Coronary artery (tissue), 2 donors: Measurements from ENCODE around the gene TGFBR3L.

Experiments used
- DNase-seq: peaks from one replicate; pipeline ENCODE4 v3.0.0-alpha.2; 2017; ENCODE audit warnings: low spot score
- H3K27ac ChIP-seq, 2 donors: fragments of 200-600 bp; sonication (generic); one replicate each; pipeline ENCODE4 v1.5.1; 2016 to 2019
- H3K4me3 ChIP-seq: fragments of 200-600 bp; sonication (generic); 2 replicates; pipeline ENCODE4 v1.5.1; 2016; ENCODE audit warnings: mild to moderate bottlenecking, moderate library complexity
- CTCF ChIP-seq: fragments of 200-600 bp; sonication (generic); IDR thresholded peaks from one replicate; pipeline ENCODE4 v1.5.1; 2019; ENCODE audit warnings: antibody characterized with exemption

Gene TGFBR3L

GRCh38 chr19:7965259-7965841, 50.7 kb downstream of the TGFBR3L start:
- H3K4me3 ChIP-seq: no peak overlapping the region
- no peak overlapping the region for H3K27ac ChIP-seq
- no peak for TF ChIP-seq CTCF
- no peak for DNase-seq

GRCh38 chr19:7965921-7966665, 51.5 kb downstream of the TGFBR3L start:
- Histone ChIP-seq H3K4me3 (no peak overlapping the region), H3K27ac (no peak overlapping the region)
- no peak for TF ChIP-seq CTCF
- no peak for DNase-seq

- no peak for TF ChIP-seq CTCF
- Histone ChIP-seq H3K27ac (no peak overlapping the region), H3K4me3 (no peak overlapping the region)
- no peak for DNase-seq
These were observed 53.6 kb downstream of the TGFBR3L start for GRCh38 chr19:7968008-7968795.
